Measurements from ENCODE around the gene ACADVL. TPM values are rescaled to one million over a fixed set of nuclear protein-coding genes. Genes with fewer than 3 reads are reported as not detected.

The ACADVL gene
- total and polyA plus RNA-seq, 12 donors, result 807 to 4,806 (median 1,322) TPM

DNA sequence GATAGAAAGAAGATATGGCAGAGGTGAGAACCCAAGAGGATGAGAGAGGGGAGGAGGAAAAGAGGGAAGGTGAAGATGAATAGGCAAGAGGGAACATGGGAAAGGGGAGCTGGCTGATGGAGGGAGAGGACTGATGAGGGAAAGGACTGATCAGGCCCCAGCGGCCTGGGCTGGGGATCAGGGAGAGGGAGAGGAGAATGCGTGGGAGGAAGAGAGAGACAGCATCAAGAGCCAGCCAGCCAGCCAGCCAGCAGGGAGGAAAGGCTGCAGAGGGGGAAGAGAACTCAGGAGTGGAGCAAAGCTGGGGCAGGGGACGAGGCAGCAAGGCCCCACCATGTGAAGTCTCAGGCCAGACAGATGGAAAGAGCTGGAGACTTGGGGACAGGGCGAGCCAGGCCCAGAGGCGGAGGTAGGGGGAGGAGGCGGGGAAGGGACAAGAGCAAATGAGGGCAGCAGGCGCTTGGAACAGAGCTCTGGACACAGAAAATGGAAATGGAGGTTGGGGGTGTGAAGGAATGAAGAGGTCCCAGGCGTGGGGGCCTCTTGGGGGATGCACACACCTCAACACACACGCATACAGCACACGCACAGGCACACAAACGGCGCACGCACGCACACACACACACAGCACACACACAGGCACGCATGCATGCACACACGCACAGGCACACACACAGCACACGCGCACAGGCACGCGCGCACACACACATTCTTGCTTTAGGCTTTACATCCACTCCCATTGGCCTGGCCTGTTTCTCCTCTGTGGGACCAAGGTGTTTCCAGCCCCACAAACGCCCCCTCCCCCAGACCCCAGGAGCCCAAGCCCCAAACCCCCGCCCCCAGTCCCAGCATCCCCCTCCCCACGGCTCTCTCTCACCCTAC lies 12.4 kb upstream of the ACADVL start:
- H3K27me3 ChIP-seq, result no peaks in the 10 kb centered on the region
- TF ChIP-seq CTCF (IDR thresholded peaks at IDR 0.05), result no peak
- H3K36me3 ChIP-seq, result peaks cover 0 to 16% (median 9%) of the 10 kb centered on the region in 9 donors
- peak overlapping the region in 1 of 10 donors; percentile 11 for H3K4me3 ChIP-seq
- peaks cover 0 to 24% (median 10%) of the 10 kb centered on the region in 9 donors for H3K4me1 ChIP-seq
- no peak for DNase-seq
- H3K27ac ChIP-seq, result peak overlapping the region in 5 of 10 donors; percentile 6 to 58 (median 35)
- WGBS, 2 donors, result 68 to 78% methylated on average over 23 to 24 of the region's 24 CpGs
- intact Hi-C loops (cut with DNase I), result no loop called here
- H3K9me3 ChIP-seq, result no peaks in the 10 kb centered on the region
- ATAC-seq, result peak in 2 of 8 donors; percentile 10 to 15

DNA sequence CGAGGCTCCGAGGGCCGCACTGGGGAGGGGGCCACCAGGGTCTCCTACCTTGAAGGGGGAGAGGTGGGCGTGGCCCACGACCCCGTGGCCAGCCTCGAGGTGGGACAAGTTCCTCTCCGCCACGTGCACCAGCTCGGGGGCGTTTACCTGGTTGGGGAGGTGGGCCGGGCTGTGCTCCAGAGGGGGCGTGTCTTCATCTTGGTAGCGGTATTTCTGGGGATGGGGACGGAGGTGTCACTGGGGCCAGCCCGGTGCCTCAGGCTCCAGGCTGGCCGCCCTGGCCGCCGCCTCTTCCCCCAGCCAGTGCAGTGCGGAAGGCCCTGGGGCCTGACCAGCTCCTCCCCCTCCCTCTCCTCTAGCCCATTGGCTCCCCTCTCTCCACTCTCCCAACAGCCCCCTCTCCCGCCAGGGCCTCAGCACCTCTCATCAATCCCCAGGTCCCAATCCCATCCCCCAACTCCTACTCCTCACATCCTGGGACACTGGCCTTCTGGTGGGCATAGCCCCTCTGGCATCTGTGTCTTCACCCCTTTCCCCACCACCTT lies 11.6 kb upstream of the ACADVL start:
- ATAC-seq, result no peak
- TF ChIP-seq CTCF (IDR thresholded peaks at IDR 0.05), result no peak
- H3K4me3 ChIP-seq, result peak overlapping the region in 1 of 10 donors; percentile 11
- no peaks in the 10 kb centered on the region for H3K9me3 ChIP-seq
- H3K27ac ChIP-seq, result peak overlapping the region in 1 of 10 donors; percentile 25
- no peaks in the 10 kb centered on the region for H3K27me3 ChIP-seq
- H3K4me1 ChIP-seq, result peaks cover 0 to 24% (median 10%) of the 10 kb centered on the region in 9 donors
- 55 to 59% methylated on average over 20 to 21 of the region's 21 CpGs for WGBS, 2 donors
- intact Hi-C loops (cut with DNase I), result no loop called here
- no peak for DNase-seq
- peaks cover 0 to 9% (median 2%) of the 10 kb centered on the region in 9 donors for H3K36me3 ChIP-seq

DNA sequence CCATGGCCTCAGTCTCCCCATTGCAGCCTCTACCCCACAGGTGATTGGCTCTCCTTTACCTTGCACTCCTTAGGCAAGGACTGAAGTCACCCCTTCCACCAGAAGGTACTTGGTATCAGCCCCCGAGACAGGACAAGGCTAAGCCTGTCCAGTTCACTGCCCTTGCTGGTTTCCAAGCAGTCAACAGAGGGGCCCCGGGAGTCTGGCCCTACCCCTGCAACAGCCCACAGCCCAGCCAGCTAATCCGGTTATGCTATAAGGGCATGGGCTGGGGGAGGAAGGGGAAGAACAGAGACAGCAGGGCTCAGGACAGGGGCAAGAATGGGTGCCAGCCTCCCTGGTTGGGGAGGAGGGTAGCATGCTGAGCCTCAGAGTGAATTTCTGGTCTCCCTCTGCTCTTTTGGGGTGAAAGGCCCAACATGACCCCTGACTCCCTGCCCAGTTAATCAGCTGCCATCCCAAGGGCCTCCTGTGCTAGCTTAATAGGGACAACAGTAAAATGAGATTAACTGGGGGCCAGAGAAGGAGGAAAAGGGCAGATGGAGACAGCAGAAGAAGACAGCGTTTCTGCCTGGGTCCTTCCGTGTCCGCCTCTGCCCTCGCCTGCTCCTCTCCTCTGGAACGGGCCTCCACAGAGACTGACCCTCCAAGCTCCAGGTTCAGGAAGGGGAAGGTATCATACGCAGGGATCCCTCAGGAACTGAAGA lies 10.8 kb upstream of the ACADVL start:
- intact Hi-C loops (cut with DNase I), result no loop called here
- DNase-seq, result no peak
- Histone ChIP-seq H3K27me3 (no peaks in the 10 kb centered on the region), H3K36me3 (peaks cover 0 to under 1% (median 0%) of the 10 kb centered on the region in 9 donors), H3K9me3 (no peaks in the 10 kb centered on the region), H3K4me1 (peaks cover 2 to 29% (median 14%) of the 10 kb centered on the region in 9 donors), H3K4me3 (no peak overlapping the region), H3K27ac (no peak overlapping the region)
- 84 to 90% methylated on average over 9 of the region's 9 CpGs for WGBS, 2 donors
- TF ChIP-seq CTCF (IDR thresholded peaks at IDR 0.05), result no peak
- no peak for ATAC-seq
